IPS-NIHi11 (cell line): ENCODE measurements around the gene PDE4D.

Experiments
- DNase-seq: peaks from one replicate; pipeline ENCODE4 v3.0.0; 2012; ENCODE audit warnings: mixed read lengths, low spot score

PDE4D gene

DNA sequence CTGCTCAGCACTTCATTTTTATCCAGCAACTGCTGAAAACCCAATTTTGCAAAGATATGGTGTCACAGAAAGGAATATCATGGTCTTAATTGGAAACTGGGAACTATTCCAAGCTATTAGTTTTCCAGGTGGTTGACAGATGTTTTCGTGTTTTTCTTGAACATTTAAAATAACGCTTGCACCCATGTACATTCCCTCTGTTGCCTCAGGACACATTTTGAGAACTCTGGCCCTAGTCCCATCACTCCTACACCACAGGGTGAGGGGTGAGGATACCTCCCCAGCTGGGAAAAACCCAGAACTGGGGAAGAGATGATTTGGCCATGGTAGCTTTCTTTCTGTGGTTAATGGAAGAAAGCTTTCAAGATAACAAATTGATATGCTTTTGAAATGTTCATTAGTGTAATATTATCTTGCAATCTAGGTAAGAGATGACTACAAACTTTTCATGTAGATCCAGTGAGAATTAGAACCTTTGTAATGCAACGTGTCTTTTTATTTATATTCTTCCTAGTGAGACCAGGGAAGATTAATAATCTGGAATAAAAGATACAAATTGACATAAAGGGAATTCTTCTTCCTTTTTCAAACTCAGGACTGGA is 683.7 kb downstream of the PDE4D start:
- DNase-seq = no peak

DNA sequence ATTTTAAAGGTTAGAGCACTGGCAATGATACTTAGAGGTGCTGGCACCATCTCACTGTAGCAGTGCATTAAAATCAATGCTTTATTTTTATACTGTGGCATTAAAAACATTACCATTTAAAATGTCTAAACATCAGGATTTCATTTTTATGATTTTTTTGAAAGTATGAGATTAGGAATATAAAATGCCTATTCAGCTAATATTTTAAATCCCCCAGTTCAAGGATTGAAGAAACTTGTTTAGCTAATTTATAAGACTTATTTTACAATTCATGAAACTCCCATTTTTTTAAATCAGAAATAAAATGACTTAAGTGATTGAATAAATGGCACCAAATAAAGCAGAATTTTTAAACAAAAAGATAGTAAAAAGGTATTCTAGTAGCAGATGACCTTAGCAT is 685.1 kb downstream of the PDE4D start:
- DNase-seq = no peak

DNA sequence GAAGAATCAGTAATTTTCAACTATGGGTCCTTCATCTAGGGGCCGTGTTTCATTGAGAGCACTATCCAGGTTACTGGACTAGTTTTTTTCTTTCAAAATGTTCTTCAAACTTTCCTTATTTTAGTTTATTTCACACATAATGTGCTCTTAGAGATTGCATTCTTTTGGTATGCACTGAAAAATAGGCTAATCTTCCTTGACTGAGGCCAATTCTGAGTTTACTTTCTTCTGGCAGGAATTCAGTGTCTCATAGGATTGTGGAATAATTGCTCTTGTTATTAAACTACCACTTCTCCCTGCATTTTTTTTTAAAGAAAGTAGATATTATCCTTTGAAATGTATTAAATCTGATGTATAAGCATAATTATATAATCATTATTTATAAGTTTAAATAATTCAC is 686.1 kb downstream of the PDE4D start:
- DNase-seq = no peak

DNA sequence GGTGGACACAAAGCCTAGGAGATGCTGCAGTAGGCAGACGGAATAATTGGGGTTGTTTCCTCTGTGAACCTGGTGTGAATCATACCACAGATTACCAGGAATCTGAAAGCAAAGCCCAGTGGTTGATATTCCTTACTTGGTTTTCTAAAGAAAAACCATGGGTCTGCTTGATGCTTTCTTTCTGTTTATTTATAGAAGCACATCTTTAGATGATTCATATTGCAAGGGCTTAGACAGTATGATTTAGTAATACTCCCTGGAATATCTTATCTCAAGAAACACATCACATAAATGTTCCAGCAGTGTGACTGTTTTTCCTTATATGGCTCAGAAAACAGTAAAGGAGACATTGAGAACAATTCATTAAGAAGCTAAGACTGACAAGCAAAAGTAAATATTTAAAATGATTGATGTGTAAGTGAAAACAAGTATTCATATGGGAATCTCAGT is 687.4 kb downstream of the PDE4D start:
- no peak for DNase-seq

DNA sequence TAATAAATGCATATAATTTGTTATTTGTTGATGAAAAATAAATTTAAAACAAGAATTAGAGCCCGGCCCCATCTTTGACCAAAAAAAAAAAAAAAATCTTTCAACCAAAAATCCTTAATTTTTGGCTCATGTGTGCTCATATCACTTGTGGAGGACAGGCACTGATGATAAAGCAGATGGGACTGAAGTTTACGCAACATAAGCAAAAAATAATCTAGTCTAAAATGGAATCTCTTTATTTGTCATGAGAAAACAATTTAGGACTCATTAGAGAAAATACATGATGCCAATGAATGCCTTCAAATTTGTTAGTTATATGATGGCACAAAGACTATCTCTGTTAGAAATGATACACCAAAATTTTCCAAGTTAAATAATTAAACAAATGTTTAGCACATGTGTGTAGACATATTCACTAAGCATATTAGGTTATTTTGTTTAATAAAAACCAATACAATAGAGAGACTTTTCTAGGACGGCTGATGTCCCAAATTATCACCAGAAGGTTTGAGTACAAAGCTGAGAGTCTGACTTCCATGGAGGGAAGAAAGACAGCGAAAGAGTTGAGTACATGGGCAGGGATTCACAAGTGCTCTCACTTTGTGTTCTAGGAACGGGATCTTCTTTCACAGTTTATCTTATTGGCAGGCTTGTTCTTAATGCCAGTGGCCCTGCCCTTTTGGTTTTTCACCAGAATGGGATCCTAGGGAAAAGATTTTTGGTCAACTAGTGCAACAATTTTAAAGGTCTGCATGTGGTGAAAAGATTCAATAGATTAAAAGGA is 689.2 kb downstream of the PDE4D start:
- no peak for DNase-seq

DNA sequence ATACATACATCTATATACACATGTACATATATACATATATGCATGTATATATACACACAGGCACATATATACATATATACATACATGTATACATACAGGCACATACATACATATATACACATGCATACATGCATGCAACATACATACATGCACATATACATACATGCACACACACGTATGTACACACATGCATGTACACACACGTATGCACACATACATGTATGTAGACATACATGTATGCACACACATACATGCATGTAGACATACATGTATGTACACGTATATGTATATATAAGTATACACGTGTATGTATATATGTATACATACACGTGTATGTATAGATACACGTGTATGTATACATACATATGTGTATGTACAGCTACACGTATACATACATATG is 693.7 kb downstream of the PDE4D start:
- no peak for DNase-seq

DNA sequence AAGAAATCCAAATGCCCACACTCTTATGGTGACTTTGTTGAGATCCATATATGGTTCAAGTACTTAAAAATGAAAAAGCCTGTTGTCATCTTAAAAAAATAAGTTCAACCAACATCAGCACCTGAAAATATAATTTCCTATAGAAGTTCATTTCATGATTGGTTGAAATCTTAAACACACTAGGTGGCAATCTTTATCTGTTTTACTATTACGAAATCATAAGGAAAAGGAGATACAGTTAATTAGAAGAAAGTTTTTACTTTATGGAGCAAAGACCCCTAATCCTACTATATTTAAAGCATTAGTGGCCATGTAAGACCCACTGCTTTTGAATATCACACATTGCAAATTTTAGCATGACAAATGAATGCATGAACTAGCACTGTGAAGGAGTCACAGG is 694.7 kb downstream of the PDE4D start:
- no peak for DNase-seq

DNA sequence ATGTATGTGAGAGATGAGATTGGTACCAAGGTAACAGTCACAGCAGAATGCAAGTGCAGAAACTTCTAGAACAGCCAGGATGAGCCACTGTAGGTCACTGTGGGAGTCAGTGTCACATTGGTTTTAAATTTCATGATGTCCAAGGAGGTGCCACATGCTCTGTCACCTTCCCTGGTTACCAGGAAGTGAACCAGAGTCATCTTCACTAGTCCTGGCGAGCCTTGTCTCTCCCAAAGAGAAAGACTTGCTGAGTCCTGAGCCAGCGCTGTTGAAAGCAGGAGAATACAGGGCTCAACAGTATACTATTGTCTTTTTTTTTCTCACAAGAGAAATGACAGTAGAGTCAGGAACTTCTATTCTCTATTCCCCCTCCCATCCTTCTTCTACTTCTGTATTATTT is 695.2 kb downstream of the PDE4D start:
- no peak for DNase-seq

DNA sequence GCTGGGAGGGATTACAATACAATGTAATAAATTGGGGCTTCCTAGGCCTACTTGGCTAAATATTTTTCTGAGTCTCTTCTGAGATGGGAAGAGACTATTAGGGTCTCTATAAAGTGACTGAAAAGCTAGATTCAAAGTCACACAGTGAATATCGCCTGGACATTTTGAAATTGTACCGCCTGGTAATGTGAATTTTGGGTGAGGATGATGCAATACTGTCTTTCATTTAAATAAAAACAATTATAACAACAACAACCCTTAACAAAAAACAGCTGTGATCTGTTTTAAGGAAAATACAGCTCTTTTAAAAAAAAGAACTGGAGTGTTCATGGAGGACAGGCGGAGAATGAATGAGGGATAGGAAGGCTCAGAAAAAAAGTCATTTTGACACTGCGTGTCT is 695.6 kb downstream of the PDE4D start:
- no peak for DNase-seq

DNA sequence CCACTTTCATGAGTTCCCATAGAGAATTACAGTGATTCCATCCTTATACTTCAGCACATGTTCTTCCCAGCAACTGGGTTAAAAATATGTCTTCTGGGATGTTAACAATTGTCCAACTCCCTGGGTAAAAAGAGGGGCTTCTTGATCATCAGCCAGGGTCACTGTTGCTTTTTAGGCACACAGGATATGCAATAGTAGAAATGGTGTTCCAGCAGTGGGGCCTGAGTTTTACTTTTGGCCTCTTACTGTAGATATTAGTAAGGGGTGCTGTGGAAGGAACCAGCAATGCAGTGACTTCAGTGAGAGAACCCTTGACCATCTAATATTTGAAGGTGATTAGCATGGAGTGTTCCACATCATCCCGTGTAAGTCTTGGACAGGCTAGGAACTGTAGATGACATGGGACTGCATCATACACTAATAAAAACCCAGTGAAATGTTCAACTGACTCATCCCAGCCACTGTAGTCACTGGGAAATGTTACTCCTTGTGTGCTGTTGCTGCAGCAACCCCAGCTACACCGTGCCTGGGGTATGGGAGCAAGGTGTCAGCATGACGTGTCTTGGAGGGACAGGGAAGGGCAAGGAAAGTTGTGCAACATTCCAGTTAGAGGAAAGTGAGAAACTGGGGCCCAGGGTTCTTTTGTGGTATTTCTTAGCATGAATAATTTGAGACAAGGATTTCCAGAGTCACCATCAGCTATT is 699.8 kb downstream of the PDE4D start:
- no peak for DNase-seq

DNA sequence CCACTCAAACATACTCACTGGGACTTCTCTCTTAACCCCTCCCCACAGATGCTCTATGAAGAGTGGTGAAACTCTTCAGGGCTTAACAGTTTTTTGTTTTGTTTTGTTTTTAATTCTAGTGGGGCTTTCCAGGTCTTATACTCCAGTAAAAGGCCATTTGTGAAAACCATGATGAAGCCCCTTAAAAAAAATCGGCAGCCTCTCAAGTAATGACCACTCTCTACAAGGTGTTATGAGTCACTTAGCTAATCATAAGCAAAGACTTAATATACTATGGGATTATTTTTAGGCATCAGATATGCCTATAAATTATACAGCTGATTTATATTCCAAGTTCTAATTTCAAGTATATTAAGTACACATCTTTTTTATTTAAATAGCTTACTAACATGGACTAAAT is 702.8 kb downstream of the PDE4D start:
- no peak for DNase-seq

DNA sequence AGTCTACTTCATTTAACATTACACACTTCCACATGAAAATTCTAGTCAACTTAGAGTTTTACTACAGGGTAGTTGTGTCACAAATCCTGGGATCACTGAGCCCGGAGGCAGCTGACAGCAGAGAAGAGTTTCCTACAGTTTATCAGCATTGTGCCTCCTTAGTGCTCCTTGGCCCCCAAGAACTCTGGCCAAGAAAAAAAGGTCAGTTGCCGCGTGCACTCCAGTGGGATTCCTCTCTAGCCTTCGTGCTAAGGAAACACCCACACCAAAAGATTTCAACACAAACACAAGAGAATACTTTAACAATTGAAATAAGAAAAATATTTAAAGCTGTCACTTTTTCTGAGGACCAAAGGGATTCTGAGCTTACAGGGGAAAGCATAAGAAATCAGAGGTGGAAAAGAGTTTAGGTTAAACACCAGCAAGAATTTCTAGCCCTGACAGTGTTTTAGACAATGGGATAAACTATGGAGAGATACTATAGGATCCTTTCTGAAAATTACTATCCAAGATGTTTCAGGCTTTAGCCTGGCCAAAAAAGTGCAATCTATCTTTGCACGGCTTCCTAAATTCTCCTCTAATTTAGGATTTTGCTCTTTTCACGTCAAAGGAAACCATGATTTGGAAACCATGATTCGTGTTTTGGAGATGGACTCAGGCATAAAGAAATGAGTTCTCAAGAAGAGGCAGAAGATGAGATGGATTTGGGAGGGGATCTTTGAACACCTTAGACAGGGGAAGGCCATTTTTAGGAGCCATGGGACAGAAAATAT is 703.9 kb downstream of the PDE4D start:
- DNase-seq = no peak

DNA sequence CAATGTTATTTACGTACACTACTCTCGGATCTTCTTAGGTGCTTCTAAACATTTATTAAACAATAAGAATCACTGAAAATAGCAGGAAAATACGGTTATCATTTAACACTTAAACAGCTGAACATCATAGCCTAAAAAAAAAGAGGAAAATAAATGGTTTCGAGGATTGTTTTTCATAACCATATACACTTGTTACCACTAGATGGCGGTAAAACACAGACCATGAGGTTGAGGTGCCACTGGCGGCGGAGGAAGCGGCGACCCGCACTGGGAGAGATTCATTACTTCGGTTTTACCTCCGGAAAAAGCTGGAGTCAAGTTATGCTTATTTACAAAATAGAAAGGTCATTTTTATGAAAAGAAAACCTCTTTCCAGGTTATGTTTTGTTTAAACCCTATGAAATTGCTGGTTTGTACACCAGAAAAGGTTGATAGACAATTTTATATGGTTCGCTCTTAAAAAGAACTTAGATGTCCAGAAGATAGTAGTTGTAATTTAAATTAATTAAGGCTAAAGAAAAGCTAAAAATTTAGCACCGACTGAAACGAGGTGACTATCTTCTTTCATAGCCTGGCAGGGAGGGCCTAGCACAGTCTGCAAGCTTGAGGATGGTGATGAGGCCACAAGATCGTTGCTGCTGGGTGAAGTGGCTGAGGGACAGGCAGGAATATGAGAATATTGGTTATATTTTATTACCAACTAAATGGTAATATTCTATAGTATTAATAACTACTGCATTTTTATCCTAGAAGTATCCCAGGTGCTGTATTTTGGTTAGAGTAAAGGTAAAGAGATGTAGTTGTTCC is 704.9 kb downstream of the PDE4D start:
- DNase-seq = peak; percentile 70

DNA sequence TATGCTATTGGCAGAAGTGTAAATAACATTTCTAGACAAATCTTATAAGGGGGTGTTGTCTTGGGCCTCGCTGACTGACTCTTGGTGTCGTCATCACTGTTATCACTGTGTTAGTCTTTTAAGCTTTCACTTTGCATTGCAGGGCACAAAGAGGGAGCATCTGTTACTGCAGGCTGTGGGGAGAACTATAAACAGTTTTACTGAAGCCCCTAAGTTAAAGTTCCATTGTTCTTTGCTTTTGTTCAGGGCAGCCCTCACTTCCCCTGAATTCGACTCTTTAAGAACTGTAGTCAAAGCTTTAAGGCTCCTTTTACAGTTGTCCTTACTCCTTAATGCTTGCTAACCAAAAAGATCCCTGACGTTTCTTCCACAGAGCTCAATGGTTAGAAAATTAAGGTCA is 705.7 kb downstream of the PDE4D start:
- DNase-seq = no peak

DNA sequence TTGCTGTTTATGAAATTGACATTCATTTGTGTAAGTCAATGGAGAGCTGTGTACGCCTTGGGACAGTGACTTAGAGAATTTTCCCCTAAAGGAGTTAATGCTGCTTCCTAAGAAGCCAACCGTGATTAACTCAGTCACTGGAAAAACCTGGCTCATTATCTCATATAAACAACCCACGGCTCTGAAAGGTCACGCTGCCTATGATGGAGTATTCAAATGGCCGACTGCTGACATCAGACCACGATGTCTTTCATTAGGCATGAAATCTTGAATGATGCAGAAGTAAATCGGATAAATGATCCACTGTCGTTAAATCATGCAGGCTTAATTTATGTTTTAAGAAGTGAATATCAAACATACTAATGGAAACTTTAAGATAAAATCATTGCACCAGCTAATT is 706.9 kb downstream of the PDE4D start:
- no peak for DNase-seq

DNA sequence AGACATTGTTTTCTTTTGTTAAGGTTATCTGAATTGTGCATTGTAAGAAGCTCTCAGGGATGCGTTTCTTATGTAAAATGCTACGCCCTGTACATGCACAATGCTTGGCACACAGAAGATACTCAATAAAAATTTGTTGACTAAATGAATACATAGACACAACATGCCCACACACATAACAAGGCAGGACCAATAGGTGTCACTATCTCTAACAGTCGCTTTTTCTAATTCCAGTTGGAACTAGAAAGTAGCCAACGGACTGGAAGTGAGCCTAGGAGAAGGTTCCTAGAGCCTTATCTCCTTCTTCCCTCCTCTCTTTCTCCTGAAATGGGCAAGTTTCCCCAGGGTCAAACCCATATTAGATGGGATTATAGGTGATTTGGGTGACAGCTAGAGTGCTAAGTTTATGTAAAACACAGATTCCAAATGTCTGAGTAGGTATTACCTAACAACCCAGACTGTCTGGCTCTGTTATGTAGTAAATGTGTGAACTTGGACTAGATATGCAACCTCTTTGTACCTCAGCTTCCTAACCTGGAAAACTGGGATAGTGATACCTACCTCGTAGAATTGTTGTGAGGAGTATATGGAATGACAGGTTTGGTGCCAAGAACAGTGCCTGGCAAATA is 707.7 kb downstream of the PDE4D start:
- DNase-seq = no peak

DNA sequence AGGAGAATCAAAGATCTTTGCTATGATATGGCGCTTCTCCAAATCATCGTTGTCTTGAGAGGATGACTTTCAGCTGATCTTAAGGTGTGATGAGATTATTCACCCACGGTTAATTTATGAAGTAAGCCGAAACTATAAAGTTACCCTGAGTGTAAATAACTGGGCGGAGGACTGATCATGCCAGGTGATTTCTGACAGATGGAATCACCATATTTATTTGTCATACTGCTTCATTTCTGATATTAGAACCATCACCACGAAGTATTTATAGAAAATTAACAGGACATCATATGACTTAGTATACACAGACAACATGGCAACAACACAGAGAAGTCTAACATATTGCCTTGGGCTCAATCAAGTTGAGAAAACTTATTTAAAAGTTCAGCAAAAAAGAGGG is 708.8 kb downstream of the PDE4D start:
- DNase-seq = no peak

DNA sequence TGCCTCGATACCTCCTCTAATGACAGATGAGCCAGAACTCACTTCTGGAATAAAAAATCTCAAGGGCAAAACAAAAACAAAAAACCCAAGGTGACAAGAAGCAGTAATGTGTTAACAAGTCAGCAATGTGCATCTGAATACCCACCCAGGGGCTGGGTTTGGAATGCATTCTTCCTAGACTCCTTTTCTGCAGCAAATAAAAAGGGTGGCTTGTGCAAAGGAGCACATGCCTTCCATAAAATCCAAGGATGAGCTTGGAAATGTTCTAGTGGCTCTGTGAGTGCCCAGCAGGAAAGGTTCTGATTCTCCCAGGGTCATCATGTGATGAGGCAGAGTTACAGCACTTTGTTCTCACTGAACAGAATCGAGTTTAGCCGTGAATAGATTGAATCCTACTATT is 710.8 kb downstream of the PDE4D start:
- DNase-seq = no peak

DNA sequence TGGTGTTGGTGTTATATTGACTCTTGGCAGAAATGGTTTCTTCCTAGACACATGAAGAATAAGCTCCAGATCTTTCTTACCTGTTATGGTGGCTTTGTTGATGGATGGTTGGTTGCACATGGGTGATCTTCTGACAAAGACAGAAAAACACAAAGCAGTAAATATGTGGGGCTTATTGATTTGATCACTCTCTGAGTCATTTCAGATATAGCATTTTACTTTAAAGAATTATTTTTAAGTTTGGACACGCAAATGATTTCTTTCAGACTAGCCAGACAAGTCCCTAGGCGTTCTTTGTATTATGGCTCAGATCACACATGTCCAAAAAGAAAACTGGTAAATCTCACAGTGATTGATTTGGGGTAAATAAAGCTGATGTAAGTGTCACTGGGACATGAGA is 713.0 kb downstream of the PDE4D start:
- no peak for DNase-seq

DNA sequence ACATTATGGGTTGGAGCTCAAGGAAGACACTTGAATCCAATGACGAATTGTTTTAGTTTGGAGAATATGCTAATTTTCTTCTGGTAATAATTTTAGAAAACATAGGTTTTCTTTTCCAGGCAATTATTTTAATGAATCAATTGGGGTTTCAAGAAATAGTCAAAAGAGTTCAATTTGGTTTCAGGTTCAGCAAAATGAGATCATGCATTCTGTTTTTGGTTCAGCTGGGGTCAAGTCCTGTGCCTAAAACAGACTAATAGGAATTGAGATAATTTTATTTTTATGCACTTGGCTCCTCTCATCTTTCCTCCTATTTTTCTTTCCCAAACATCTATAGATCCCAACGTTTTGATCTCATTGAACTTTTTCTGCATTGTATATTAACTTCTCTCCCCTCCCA is 713.8 kb downstream of the PDE4D start:
- no peak for DNase-seq

DNA sequence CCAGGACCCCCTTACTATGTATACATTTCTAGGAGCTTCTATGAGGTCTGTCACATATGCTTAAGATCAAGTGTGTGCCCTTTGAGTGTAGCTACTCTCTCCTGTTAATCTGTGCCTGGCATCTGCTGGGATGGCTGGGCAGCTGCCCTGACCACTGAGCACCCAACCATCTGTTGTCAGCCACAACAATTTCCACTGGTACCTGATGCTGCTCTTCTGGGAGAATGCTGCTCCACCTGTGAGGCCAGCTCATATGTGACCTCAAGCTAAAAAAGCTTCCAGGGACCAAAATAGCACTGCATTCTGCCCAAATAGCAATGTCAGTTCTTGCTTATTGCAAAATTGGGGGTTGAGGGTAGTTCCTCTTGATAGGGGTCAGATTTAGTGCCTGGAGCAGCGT is 715.0 kb downstream of the PDE4D start:
- DNase-seq = no peak
